ENCODE results near the gene RBM46.

DNA sequence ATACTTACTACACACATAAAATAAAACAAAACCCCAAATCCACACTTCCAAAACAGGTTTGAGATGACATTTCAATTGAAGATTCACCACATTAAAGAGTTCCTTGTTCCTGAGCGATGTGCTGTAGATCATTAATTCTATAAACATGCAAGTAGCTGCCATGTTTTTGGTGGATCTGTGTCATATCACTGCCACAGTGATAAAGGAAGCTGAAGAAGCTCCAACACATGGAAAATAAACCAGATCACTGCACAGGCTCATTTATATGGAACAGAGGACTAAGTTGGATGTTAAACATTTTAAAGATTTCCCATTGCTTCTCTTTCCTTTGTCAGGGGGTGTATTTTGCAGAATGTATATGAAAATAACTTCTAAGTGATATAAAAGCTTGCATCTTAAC, 2.8 kb upstream of the RBM46 start:
- TF ChIP-seq TCF12 (IDR thresholded peaks at IDR 0.05; ENCODE audit: low read depth, low read length) (no peak), SMC3 (IDR thresholded peaks at IDR 0.05; ENCODE audit: borderline replicate concordance, low read length) (no peak), EZH2 (IDR thresholded peaks at IDR 0.05; ENCODE audit: borderline replicate concordance, control insufficient read depth, low read depth, low read length) (no peak), NRF1 (conservative IDR thresholded peaks at IDR 0.05; ENCODE audit: low read depth, low read length) (no peak), EP300 (IDR thresholded peaks at IDR 0.05; ENCODE audit: borderline replicate concordance in 1 of 2, control insufficient read depth in 1 of 2, low read depth in 2 of 2, low read length in 2 of 2) (no peak)
- TF ChIP-seq, protein P1, sequence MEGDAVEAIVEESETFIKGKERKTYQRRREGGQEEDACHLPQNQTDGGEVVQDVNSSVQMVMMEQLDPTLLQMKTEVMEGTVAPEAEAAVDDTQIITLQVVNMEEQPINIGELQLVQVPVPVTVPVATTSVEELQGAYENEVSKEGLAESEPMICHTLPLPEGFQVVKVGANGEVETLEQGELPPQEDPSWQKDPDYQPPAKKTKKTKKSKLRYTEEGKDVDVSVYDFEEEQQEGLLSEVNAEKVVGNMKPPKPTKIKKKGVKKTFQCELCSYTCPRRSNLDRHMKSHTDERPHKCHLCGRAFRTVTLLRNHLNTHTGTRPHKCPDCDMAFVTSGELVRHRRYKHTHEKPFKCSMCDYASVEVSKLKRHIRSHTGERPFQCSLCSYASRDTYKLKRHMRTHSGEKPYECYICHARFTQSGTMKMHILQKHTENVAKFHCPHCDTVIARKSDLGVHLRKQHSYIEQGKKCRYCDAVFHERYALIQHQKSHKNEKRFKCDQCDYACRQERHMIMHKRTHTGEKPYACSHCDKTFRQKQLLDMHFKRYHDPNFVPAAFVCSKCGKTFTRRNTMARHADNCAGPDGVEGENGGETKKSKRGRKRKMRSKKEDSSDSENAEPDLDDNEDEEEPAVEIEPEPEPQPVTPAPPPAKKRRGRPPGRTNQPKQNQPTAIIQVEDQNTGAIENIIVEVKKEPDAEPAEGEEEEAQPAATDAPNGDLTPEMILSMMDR (IDR thresholded peaks at IDR 0.05 in 2 of 3, conservative IDR thresholded peaks at IDR 0.05 in 1 of 3; ENCODE audit: control insufficient read depth in 2 of 3, extremely low read depth in 1 of 3, insufficient read depth in 1 of 3, low read depth in 3 of 3, low read length in 3 of 3): no peak
- TF ChIP-seq, protein P2, sequence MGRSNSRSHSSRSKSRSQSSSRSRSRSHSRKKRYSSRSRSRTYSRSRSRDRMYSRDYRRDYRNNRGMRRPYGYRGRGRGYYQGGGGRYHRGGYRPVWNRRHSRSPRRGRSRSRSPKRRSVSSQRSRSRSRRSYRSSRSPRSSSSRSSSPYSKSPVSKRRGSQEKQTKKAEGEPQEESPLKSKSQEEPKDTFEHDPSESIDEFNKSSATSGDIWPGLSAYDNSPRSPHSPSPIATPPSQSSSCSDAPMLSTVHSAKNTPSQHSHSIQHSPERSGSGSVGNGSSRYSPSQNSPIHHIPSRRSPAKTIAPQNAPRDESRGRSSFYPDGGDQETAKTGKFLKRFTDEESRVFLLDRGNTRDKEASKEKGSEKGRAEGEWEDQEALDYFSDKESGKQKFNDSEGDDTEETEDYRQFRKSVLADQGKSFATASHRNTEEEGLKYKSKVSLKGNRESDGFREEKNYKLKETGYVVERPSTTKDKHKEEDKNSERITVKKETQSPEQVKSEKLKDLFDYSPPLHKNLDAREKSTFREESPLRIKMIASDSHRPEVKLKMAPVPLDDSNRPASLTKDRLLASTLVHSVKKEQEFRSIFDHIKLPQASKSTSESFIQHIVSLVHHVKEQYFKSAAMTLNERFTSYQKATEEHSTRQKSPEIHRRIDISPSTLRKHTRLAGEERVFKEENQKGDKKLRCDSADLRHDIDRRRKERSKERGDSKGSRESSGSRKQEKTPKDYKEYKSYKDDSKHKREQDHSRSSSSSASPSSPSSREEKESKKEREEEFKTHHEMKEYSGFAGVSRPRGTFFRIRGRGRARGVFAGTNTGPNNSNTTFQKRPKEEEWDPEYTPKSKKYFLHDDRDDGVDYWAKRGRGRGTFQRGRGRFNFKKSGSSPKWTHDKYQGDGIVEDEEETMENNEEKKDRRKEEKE (IDR thresholded peaks at IDR 0.05): no peak
